CD4-positive, alpha-beta T cell treated with Interleukin-4 for 4 hours (primary cell): ENCODE results near the gene GPR62.

ENCODE experiments used
- DNase-seq: peaks from one replicate; pipeline ENCODE4 v3.0.0-alpha.2; 2020

GPR62 gene

DNA sequence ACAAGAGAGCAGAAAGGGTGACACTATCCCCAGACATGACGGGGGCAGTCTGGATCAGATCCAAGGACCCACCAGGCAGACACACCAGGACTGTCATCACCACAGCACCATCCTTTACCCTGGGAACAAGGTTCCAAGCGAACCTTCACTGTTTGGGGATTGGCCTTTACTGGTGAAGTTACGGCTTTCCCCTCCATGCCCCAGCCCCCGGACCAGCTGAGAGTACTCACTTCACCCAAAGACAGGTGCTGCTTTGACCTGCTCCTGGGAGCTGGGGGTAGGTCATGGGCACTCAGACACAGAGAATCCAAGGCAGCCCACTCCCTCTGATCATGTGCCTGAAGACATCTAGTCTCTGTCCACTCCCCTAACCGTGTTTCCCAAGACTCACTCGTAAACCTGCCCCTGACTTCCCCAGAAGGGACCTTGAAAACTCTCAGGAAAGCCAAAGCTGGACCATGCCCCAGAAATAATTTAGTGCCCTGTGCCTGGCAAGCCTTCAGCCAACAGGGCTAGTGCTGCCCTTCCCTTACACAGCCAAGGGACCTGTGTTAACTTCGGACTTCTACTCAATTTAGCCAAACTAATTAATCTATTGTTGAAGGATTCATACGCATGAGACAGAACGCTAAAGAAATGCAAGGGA is 16.3 kb upstream of the GPR62 start:
- DNase-seq, result no peak

- no peak for DNase-seq
Measured at GRCh38 chr3:51940648-51941462, 14.3 kb upstream of the GPR62 start.

GRCh38 chr3:51941463-51941797 is 13.8 kb upstream of the GPR62 start:
- no peak for DNase-seq

DNA sequence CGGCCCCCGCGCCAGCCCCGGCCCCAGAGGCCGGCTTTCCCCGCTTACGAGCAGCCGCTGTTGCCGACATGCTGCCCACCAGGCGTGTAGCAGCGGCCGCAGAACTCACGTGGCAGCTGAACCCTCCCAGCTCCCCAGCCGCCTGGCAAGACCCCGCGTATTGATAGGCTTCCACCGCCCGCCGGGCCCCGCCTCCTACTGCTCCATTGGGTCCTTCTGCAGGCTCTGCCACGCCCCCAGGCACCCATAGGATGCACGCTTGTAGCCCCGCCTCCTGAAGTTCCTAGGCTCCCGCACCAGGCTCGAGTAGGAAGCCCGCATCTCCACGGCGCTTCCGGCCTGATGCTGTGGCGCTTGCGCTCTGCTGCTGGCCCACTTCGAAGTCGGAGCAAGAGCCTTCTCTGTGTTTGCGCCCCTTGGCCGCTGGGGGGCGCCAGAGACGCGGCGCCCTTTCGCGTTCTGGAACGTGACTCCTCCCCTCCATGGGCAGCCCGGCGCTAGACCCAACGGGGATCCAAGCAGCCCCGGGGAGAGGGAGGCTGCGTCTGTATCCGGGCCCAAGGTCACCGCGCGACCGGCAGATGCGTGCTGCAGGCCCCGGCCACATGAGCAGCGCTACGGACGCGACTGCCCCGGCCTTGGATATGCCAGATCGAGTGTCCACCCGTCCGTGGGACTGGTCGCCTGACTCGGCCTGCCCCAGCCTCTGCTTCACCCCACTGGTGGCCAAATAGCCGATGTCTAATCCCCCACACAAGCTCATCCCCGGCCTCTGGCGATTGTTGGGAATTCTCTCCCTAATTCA is 13.2 kb upstream of the GPR62 start, which contains the start of the genes PARP3 and RRP9:
TSS of gene PARP3 (plus strand) at position 566 of the 805 bp plus-strand sequence. CDS start 993 bp downstream, outside the sequence.
TSS of gene RRP9 (minus strand) at position 107 of the 805 bp plus-strand sequence. CDS start at position 70, 37 bp downstream.
- peak; percentile 100 for DNase-seq

DNA sequence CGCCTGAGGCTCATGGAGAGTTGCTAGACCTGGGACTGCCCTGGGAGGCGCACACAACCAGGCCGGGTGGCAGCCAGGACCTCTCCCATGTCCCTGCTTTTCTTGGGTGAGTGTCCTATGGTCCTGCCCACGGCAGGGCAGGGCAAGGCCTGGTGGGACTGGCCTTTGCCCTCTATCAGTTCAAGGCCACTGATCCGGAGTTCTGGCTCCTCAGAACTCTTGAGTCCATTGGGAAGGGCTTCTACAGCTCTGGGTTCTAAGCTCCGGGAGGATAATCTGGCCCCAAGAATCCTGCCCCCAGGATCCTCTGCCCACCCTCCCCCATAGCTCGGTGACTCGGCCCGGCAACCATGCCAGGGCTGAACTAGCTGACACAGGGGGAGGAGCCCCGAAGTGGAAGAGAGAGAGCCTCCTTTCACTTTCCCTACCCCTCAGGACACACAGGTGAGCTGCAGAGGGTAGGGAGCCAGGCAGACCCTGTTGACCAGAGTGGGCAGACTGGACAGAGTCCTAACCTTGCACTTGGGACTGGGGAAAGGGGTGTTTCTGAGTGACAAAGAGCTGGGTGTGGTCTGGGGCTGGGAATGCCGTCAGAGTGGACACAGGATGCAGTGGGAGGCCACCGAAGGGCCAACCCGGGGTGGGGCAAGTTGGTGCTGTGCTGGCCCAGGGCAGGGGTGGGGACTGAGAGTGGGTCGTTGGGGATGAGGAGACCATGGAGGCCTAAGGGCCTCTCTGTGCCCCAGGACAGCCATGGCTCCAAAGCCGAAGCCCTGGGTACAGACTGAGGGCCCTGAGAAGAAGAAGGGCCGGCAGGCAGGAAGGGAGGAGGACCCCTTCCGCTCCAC is 12.4 kb upstream of the GPR62 start:
- DNase-seq, result peak; percentile 48

DNA sequence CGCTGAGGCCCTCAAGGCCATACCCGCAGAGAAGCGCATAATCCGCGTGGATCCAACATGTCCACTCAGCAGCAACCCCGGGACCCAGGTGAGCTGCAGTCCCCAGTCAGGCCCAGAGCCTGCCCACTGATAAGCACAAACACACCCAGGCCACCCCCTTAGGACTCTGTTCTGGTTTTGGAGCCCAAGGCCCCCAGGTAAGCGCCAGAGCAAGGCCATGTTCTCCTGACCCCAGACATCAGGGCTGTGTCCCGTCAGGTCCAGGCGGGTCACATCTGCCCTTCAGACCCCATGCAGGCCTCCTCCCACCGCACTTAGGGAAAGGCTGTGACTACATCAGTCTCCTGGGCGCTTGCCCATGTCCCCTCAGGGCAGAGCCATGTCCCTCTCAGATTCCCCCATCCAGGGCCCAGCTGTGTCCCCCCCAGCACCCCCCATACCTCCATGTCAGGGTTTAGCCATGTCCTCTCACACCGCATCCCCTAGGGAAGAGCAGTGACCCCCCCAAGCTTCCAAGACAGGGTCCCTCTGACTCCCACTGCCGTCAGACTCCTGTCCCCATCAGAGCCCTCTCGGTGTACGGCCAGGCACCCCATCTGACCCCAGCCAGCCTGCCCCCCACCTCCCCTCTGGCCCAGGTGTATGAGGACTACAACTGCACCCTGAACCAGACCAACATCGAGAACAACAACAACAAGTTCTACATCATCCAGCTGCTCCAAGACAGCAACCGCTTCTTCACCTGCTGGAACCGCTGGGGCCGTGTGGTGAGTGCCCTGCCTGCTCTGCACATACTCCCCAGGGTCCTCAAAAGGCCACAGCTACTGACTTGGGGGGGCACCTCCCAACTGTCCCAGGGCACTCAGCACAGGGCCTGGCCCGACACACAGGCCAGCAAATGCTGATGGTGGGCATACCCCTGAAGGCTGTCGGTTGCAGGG is 11.5 kb upstream of the GPR62 start:
- no peak for DNase-seq

DNA sequence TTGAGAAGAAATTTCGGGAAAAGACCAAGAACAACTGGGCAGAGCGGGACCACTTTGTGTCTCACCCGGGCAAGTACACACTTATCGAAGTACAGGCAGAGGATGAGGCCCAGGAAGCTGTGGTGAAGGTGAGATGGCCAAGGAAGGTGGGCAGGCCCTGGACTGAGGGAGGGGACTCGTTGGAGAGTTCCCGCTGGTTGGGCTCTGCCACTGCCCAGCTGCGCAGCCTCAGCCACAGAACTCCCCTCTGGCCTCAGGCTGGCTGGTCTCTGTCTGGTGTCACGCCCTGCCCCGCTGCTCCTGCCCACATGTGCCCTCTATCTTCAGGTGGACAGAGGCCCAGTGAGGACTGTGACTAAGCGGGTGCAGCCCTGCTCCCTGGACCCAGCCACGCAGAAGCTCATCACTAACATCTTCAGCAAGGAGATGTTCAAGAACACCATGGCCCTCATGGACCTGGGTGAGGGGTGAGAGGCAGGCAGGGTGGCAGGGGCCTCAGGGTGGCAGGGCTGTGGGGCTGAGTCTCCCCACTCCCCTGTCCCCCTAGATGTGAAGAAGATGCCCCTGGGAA is 10.6 kb upstream of the GPR62 start:
- no peak for DNase-seq

DNA sequence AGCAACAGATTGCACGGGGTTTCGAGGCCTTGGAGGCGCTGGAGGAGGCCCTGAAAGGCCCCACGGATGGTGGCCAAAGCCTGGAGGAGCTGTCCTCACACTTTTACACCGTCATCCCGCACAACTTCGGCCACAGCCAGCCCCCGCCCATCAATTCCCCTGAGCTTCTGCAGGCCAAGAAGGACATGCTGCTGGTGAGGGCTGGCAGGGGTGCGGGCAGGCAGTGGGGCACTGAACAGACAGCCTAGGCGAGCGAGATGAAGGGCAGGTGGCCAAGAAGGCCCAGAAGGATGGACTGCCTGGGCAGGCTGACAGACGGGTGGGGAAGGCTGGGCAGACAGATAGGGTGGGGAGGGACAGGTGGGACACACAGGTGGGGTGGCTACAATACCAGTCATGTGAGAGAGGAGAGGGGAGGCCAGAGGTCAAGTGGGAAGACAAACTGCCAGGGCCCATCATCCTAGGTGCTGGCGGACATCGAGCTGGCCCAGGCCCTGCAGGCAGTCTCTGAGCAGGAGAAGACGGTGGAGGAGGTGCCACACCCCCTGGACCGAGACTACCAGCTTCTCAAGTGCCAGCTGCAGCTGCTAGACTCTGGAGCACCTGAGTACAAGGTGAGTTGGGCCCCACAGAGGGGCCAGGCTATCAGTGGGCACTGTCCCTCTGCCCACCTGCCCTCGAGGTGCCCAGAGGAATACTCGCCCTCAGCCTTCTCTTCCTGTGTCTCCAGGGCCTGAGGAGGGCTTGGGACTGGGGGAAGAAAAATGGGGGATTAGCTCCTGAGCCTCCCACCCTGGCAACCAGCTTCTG is 9.9 kb upstream of the GPR62 start:
- DNase-seq, result no peak

DNA sequence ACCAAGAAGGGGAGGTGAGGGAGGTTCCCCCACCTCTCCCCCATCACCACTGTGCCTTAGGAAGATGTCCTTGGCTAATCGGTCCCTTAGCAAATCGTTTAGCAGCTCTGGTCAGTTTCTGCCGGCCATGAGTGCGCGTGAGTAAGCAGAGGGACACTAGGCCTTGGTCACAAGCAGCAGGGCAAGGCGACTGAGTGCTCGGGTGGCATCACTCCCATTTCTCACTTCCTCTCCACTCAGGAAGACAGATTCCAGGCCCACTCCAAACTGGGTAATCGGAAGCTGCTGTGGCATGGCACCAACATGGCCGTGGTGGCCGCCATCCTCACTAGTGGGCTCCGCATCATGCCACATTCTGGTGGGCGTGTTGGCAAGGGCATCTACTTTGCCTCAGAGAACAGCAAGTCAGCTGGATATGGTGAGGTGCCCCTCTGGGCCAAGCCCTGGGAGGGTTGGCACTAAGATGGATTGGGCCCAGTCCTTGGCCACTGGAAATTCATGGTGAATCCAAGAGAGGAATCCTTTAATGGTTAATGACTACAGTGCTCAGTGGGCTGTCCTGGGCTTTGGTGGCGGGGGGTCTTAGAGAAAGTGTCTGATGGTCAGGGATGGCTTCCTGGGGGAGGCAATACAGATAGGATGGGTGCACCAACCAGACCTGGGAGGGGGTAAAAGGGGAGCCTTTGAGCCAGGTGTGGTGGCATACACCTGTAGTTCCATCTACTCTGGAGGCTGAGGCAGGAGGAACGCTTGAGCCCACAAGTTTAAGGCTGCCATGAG is 9.1 kb upstream of the GPR62 start:
- DNase-seq, result no peak

DNA sequence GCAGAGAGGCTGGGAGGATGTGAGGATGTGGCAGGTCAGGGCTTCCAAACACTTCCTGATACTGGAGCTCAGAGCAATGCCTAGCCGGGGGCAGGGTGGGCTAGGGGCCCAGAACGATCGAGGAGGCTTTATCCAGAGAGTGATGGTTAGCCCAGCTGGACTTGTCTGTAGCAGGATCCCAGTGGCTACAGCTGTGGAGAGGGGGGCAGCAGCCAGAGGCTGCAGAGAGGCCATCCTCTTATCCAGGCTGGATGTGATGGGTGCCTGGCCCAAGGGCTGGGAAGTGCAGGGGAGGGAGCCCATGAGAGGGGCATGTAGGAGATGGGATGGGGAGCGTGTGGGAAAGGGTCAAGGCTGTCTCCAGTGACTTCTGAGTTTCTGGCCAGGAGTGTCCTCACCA is 8.4 kb upstream of the GPR62 start:
- DNase-seq, result no peak

GRCh38 chr3:51947215-51947900 is 7.8 kb upstream of the GPR62 start:
- no peak for DNase-seq

- DNase-seq, result no peak
Measured at GRCh38 chr3:51948016-51948580, 7.1 kb upstream of the GPR62 start.

DNA sequence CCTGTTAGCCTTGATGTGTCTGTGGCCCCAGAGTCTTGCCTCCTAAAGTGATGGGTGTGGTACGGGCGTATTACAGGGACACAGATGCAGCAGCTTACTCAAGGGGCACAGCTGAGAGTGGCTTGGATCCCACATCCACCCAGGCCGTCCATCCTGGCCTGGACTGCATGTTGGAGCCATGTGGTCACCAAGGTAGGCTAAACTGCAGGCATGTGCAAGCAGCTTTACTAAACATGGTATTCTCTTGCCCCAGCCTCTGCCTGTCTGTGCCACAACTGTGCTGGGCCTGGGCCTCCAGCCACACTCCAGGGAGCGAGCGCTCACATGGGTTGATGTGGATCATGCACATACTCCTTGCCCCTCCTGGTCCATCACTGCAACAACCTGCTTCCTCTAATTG is 6.1 kb upstream of the GPR62 start:
- no peak for DNase-seq

GRCh38 chr3:51950899-51951298 is 4.3 kb upstream of the GPR62 start:
- no peak for DNase-seq

DNA sequence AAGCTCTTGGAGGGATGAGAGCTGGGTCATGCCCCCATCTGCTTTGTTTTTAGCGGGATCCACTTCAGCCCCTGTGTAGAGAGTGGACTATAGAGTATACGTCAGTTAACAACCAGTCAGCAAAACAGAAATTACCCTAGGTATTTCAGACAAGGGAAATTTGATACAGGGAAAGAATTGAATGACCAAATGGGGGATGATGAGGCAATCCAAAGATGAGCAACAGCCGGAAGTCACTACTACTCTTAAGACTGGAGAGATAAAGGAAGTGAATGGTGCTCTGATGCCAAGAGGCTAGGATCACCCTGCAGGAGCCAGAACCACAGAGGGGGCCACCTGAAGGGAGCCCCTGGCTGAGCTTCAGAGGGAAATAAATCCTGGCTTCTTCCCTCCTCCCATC is 1.7 kb upstream of the GPR62 start:
- no peak for DNase-seq

DNA sequence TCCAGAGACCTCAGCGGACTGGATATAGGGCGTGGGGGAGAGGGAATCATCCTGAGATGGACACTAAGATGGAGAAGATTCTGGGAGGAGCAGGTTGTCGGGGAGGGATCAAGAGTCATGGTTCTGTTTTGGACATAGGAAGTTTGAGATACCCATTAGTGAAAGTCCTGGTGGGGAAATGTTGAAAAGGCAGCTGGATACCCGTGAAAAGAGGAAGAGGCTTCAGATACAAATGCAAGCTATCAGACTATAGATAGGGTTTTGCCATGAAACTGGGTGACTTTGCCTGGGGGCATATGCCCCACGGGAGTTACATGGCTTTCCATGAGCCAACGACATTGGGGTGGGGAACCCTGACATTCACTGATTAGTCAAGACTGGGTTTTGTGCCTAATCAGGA is 1.1 kb upstream of the GPR62 start:
- no peak for DNase-seq

GRCh38 chr3:51954713-51955112 is 468 bp upstream of the GPR62 start:
- no peak for DNase-seq
